HPDE6-E6E7 (cell line): ENCODE results near the gene MRO.
A peak's percentile ranks its signal among the peaks of the same experiment; 100 is the strongest.
"Not testable (repeated sequence)": the region's sequence is repeated elsewhere in the genome, so short reads cannot be mapped to it uniquely, and the experiment has no call there.

Source experiments
- DNase-seq: peaks from one replicate; pipeline ENCODE4 v3.0.0; 2011; ENCODE audit warnings: missing footprints; ENCODE audit errors: extremely low spot score

MRO gene

GRCh38 chr18:50819728-50820378 lies at the start of gene MRO:
Gene MRO (minus strand): TSS chr18:50820016. CDS start chr18:50809400, 10,616 bp downstream.
- DNase-seq = peak; percentile 81

GRCh38 chr18:50869150-50869549 lies 49.3 kb upstream of the MRO start:
- DNase-seq = no peak

- DNase-seq = no peak
Observed at GRCh38 chr18:50866765-50867164, 46.9 kb upstream of the MRO start.

- DNase-seq = no peak
Observed at GRCh38 chr18:50863840-50864375, 44.1 kb upstream of the MRO start.

GRCh38 chr18:50862401-50862800 lies 42.6 kb upstream of the MRO start:
- DNase-seq = no peak

- no peak for DNase-seq
Observed at GRCh38 chr18:50861617-50862016, 41.8 kb upstream of the MRO start.

GRCh38 chr18:50859793-50860555 lies 40.2 kb upstream of the MRO start:
- DNase-seq = no peak

- DNase-seq = no peak
Observed at GRCh38 chr18:50857694-50858093, 37.9 kb upstream of the MRO start.

GRCh38 chr18:50857166-50857565 lies 37.4 kb upstream of the MRO start:
- not testable (repeated sequence) for DNase-seq

- no peak for DNase-seq
Observed at GRCh38 chr18:50855976-50856757, 36.4 kb upstream of the MRO start.

- DNase-seq = peak; percentile 58
Observed at GRCh38 chr18:50853863-50854271, 34.1 kb upstream of the MRO start.

GRCh38 chr18:50850307-50851065 lies 30.7 kb upstream of the MRO start:
- no peak for DNase-seq

- no peak for DNase-seq
Observed at GRCh38 chr18:50849419-50849821, 29.6 kb upstream of the MRO start.

- no peak for DNase-seq
Observed at GRCh38 chr18:50848991-50849390, 29.2 kb upstream of the MRO start.

GRCh38 chr18:50848061-50848551 lies 28.3 kb upstream of the MRO start:
- no peak for DNase-seq

- DNase-seq = no peak
Observed at GRCh38 chr18:50847192-50847591, 27.4 kb upstream of the MRO start.

GRCh38 chr18:50844960-50845359 lies 25.1 kb upstream of the MRO start:
- DNase-seq = no peak

GRCh38 chr18:50844554-50844953 lies 24.7 kb upstream of the MRO start:
- DNase-seq = no peak

- DNase-seq = no peak
Observed at GRCh38 chr18:50842846-50843245, 23.0 kb upstream of the MRO start.

- DNase-seq = no peak
Observed at GRCh38 chr18:50839996-50840395, 20.2 kb upstream of the MRO start.

GRCh38 chr18:50839341-50839740 lies 19.5 kb upstream of the MRO start:
- DNase-seq = no peak
